HCT116 (cell line): ENCODE measurements around the gene NRTN. TPM values are rescaled to one million over a fixed set of nuclear protein-coding genes. Genes with fewer than 3 reads are reported as not detected.

Source experiments
- ATAC-seq: fragments of 200-7000 bp; cut with Tn5 transposase; 2 replicates; pipeline ENCODE4 v1.9.1; 2020; ENCODE audit warnings: mild to moderate bottlenecking, moderate library complexity
- BruUV-seq: library from RNA; stranded (reverse); fragments of 400-500 nt; replicated peaks from 2 replicates; lab custom pipeline; 2021; lab: Mats Ljungman, UMichigan
- CTCF ChIA-PET: fragments of 300-600 bp; sonication (Branson Sonifier 250); formaldehyde crosslinking; loops from one replicate; lab custom pipeline; 2021; ENCODE audit warnings: antibody characterized with exemption; lab: Charles Lee
- POLR2A ChIA-PET: fragments of 300-600, 350-600 bp; sonication (Branson Sonifier 250); formaldehyde crosslinking; loops from one replicate; lab custom pipeline; 2021; ENCODE audit warnings: antibody characterized with exemption; lab: Charles Lee
- RAD21 ChIA-PET, 2 experiments: fragments of 300-600 bp; sonication (Branson Sonifier 250); formaldehyde crosslinking; loops; one replicate each; lab custom pipeline; 2023; ENCODE audit warnings: low total read pairs in 2 of 2; ENCODE audit not compliant: uncharacterized antibody in 2 of 2, unreplicated experiment in 2 of 2, low non-redundant PET in 1 of 2; lab: Charles Lee
- DNase-seq: peaks from one replicate; pipeline ENCODE4 v3.0.0-alpha.2; 2010; ENCODE audit warnings: low read depth, low spot score
- H2AFZ ChIP-seq: fragments of 200-600 bp; shearing (Covaris generic), sonication (generic); 2 replicates; pipeline ENCODE4 v1.6.1; 2017; ENCODE audit warnings: low read depth, mixed run types, mixed read lengths, antibody characterized with exemption, low read length; ENCODE audit not compliant: poor library complexity, severe bottlenecking
- H3K27ac ChIP-seq: 2 replicates; pipeline ENCODE4 v1.5.1; 2012; ENCODE audit warnings: low read depth, low read length
- H3K27me3 ChIP-seq: fragments of 200-600 bp; sonication (generic); 2 replicates; pipeline ENCODE4 v1.6.1; 2016; ENCODE audit warnings: mixed run types, low read length, mixed read lengths; ENCODE audit not compliant: insufficient read depth
- H3K36me3 ChIP-seq, 2 experiments: fragments of 200-500 bp in 1 of 2; fragments of 200-600 bp in 1 of 2; sonication (Bioruptor generic) in 1 of 2; sonication (generic) in 1 of 2; 2 replicates each; pipeline versions ENCODE4 v1.5.1 to v1.6.1; 2014 to 2016; ENCODE audit warnings: low read length in 2 of 2, inconsistent platforms in 1 of 2, mixed read lengths in 1 of 2, mixed run types in 1 of 2; ENCODE audit not compliant: insufficient read depth in 2 of 2, control insufficient read depth in 1 of 2
- H3K4me1 ChIP-seq, 2 experiments: fragments of 200-600 bp in 1 of 2; sonication (generic) in 1 of 2; 2 replicates each; pipeline versions ENCODE4 v1.5.1 to v1.6.1; 2012 to 2017; ENCODE audit warnings: low read length in 2 of 2, inconsistent platforms in 1 of 2, mild to moderate bottlenecking in 1 of 2, mixed read lengths in 1 of 2, mixed run types in 1 of 2, moderate library complexity in 1 of 2; ENCODE audit not compliant: insufficient read depth in 2 of 2, control insufficient read depth in 1 of 2
- H3K4me2 ChIP-seq: fragments of 200-600 bp; sonication (generic); 2 replicates; pipeline ENCODE4 v1.6.1; 2017; ENCODE audit warnings: mixed run types, low read length, mixed read lengths
- H3K4me3 ChIP-seq, 2 experiments: fragments of 200-600 bp in 1 of 2; sonication (generic) in 1 of 2; replicated peaks in 1 of 2; 2 replicates each; pipeline ENCODE4 v1.5.1; 2011 to 2016; ENCODE audit warnings: low read length in 2 of 2, control low read depth in 1 of 2, low read depth in 1 of 2, mild to moderate bottlenecking in 1 of 2, mixed read lengths in 1 of 2, mixed run types in 1 of 2
- H3K79me2 ChIP-seq: fragments of 200-600 bp; sonication (generic); 2 replicates; pipeline ENCODE4 v1.6.1; 2017; ENCODE audit warnings: mild to moderate bottlenecking, mixed run types, low read length, moderate library complexity, mixed read lengths; ENCODE audit not compliant: insufficient read depth
- H3K9ac ChIP-seq: fragments of 200-600 bp; sonication (generic); 2 replicates; pipeline ENCODE4 v1.6.1; 2016; ENCODE audit warnings: low read length, mixed read lengths
- H3K9me2 ChIP-seq: fragments of 200-600 bp; sonication (generic), shearing (Covaris generic); 2 replicates; pipeline ENCODE4 v1.6.1; 2017; ENCODE audit warnings: mixed run types, mild to moderate bottlenecking, moderate library complexity; ENCODE audit not compliant: insufficient read depth
- H3K9me3 ChIP-seq, 2 experiments: fragments of 200-500 bp in 1 of 2; fragments of 200-600 bp in 1 of 2; sonication (Bioruptor generic) in 1 of 2; sonication (generic) in 1 of 2; 2 replicates each; pipeline ENCODE4 v1.6.1; 2014 to 2017; ENCODE audit warnings: low read length in 2 of 2, mixed read lengths in 2 of 2, inconsistent platforms in 1 of 2, low read depth in 1 of 2, mild to moderate bottlenecking in 1 of 2, mixed run types in 1 of 2, moderate library complexity in 1 of 2; ENCODE audit not compliant: control insufficient read depth in 1 of 2, insufficient read depth in 1 of 2
- H4K20me1 ChIP-seq: fragments of 200-600 bp; sonication (generic), shearing (Covaris generic); 2 replicates; pipeline ENCODE4 v1.6.1; 2017; ENCODE audit warnings: mixed run types, mild to moderate bottlenecking, moderate library complexity; ENCODE audit not compliant: insufficient read depth
- CTCF ChIP-seq, 3 experiments: fragments of 200-600 bp in 1 of 3; sonication (generic) in 1 of 3; IDR thresholded peaks in 2 of 3; conservative IDR thresholded peaks in 1 of 3; 2 replicates each; pipeline ENCODE4 v1.5.1; 2012 to 2017; ENCODE audit warnings: low read depth in 2 of 3, low read length in 2 of 3, antibody characterized with exemption in 1 of 3, borderline replicate concordance in 1 of 3, control low read depth in 1 of 3, mild to moderate bottlenecking in 1 of 3, mixed read lengths in 1 of 3, mixed run types in 1 of 3, moderate library complexity in 1 of 3; ENCODE audit not compliant: insufficient read depth in 1 of 3
- EZH2phosphoT487 ChIP-seq: fragments of 200-600 bp; IDR thresholded peaks from 2 replicates; pipeline ENCODE4 v1.6.1; 2018; ENCODE audit warnings: antibody characterized with exemption, borderline replicate concordance
- POLR2AphosphoS5 ChIP-seq: IDR thresholded peaks from 2 replicates; pipeline ENCODE4 v1.6.1; 2011; ENCODE audit warnings: mild to moderate bottlenecking, low read depth, low read length, moderate library complexity
- REST ChIP-seq: IDR thresholded peaks from 2 replicates; pipeline ENCODE4 v1.6.1; 2012; ENCODE audit warnings: low read depth
- ZBTB33 ChIP-seq: IDR thresholded peaks from 2 replicates; pipeline ENCODE4 v1.6.1; 2011; ENCODE audit warnings: mild to moderate bottlenecking, low read length, moderate library complexity; ENCODE audit not compliant: insufficient replicate concordance; ENCODE audit errors: extremely low read depth
- ZNF274 ChIP-seq: fragments of 200-500 bp; sonication (Bioruptor generic); IDR thresholded peaks from 2 replicates; pipeline ENCODE4 v1.6.1; 2014; ENCODE audit warnings: mild to moderate bottlenecking, low read depth, low read length, inconsistent platforms
- intact Hi-C: fragments of 100-400 bp; cut with micrococcal nuclease; formaldehyde crosslinking; loops from 2 replicates; pipeline ENCODE4 v1.10.0; 2022
- total RNA-seq: library from RNA; stranded (reverse); gene quantifications from one replicate; pipeline ENCODE4 v1.2.1, GENCODE V29; 2021; ENCODE audit not compliant: unreplicated experiment

Gene NRTN
- total RNA-seq, 1 experiment from 2014 or later: 11.5 TPM

- Histone ChIP-seq H3K79me2 (no peaks in the 10 kb centered on the region), H3K27ac (no peak overlapping the region), H3K9me3 (no peaks in the 10 kb centered on the region), H3K4me1 (peaks cover 5 to 23% of the 10 kb centered on the region in 2 experiments), H4K20me1 (no peaks in the 10 kb centered on the region), H3K9me2 (no peaks in the 10 kb centered on the region), H3K4me3 (no peak overlapping the region), H3K27me3 (no peaks in the 10 kb centered on the region), H2AFZ (no peak overlapping the region), H3K4me2 (no peak overlapping the region), H3K9ac (no peak overlapping the region), H3K36me3 (no peaks in the 10 kb centered on the region)
- no peak for DNase-seq
- RAD21 ChIA-PET: interaction anchor here in 1 of 2 experiments (0.5 kb wide), 1 partner anchor 85 kb away, joined by 3 read pairs; no protein-coding TSS in a partner anchor
- POLR2A ChIA-PET: interaction anchor here (2.8 kb wide), 1 partner anchor 20 kb away, joined by 9 read pairs; no protein-coding TSS in a partner anchor
- no TSS peak for BruUV-seq
- intact Hi-C loops: no loop called here
- CTCF ChIA-PET: interaction anchor here (0.7 to 2.1 kb wide), 2 partner anchors 16 to 119 kb away, joined by 4 read pairs; no protein-coding TSS in a partner anchor
- ATAC-seq: no peak
- TF ChIP-seq POLR2AphosphoS5: no peak
- TF ChIP-seq EZH2phosphoT487: no peak
- TF ChIP-seq CTCF (IDR thresholded peaks at IDR 0.05 in 2 of 3, conservative IDR thresholded peaks at IDR 0.05 in 1 of 3; ENCODE audit: borderline replicate concordance in 1 of 3, insufficient read depth in 1 of 3, low read depth in 2 of 3, low read length in 2 of 3): no peak
- TF ChIP-seq REST: no peak
- TF ChIP-seq ZBTB33: no peak
- TF ChIP-seq ZNF274: no peak
Measured at GRCh38 chr19:5808120-5808816, 3.4 kb downstream of the NRTN start.
